ENCODE results near the gene GYG2. TPM values are rescaled to one million over a fixed set of nuclear protein-coding genes. Genes with fewer than 3 reads are reported as not detected.

The GYG2 gene
- total RNA-seq (2022; extraction: Qiagen RNA extraction; ENCODE audit: low read depth), result 3.5 to 5.4 TPM (median 4.4 TPM) in 5 replicates

DNA sequence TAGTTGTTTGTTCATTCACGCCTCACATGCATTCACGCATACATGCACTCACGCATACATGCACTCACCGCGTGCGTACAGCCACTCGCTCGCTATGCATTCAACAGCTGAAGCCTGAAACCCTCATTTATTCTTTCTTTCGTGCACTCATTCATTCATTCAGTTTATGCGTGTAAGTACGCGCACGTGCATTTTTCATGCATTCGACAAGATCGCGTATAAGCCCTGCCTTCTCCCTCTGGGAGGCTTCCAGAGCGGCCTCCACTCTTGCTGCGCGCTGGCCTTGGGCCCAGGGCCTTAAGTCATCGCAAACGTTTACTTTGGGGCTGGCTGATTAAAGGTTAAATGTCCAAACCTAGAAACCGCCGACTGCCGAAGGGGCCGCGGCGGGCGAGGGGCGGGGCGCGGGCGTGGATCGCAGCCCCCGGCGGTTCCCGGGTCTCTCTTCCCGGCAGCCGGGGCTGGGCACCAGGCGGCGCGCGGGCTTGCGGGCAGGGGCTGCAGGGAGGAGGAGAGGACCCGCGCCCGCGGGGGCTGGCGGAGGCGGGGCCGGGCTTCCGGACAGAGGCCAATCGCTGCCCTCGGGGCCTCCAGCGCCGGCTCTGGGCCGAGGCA is at the start of gene GYG2:
Gene GYG2 (plus strand): TSS at position 587 of the 615 bp plus-strand sequence. CDS start 1,259 bp downstream, outside the sequence.

DNA sequence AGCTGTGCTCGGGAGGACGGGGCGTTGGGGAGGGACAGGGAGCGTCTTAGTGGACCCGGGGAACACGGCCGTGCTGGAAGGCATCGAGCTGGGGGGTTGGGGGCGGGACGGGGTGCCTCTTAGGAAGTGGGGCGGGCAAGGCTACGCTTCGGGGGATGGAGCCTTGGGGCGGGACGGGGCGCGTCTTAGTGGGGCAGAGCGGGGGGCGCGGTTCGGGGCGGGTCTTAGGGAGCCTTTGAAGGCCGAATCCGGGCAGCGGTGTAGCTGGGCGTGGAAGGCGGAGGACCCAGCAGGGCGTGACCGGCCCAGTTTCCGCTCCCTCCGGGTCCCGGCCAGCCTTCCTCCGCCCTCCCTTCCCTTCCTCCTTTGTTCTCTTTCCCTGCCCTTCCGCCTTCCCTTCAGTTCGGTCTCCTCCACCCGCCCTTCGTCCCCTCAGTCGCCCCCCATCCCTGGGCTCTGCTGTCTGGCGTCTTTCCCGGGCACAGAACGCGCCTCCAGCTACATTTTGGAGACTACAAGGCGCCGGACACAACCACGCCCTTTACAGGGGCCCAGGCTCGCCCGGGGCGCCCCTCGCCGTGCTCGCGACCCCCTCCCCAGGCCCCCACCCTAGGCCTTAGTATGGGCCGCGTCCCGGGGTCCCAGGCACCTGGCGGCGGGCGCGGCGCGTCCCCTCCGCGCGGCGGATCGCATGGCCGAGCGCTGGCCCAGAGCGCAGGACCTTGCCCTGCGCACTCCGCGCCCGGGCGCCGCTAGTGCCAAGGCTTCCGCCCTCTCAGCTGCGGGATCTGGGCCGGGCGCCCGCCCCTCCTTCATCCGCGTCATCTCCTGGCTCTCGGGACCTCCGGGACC is 100.1 kb downstream of the GYG2 start, which contains the start of gene ARSD:
Gene ARSD (minus strand): TSS at position 757 of the 852 bp plus-strand sequence. CDS start 64 bp downstream, at position 693.

Other genes starting within 250 kb of the GYG2 start
- 245 to 271 TPM (median 264 TPM) in 5 replicates for gene CD99, start 137.6 kb upstream of the GYG2 start, total RNA-seq (2022; extraction: Qiagen RNA extraction; ENCODE audit: low read depth)
- not detected in 5 replicates for gene XG, start 76.9 kb upstream of the GYG2 start, total RNA-seq (2022; extraction: Qiagen RNA extraction; ENCODE audit: low read depth)
- gene ARSD, start 100.4 kb downstream of the GYG2 start, total RNA-seq (2022; extraction: Qiagen RNA extraction; ENCODE audit: low read depth), result 10.5 to 13.1 TPM (median 11.7 TPM) in 5 replicates
- gene ARSH, start 177.6 kb downstream of the GYG2 start, total RNA-seq (2022; extraction: Qiagen RNA extraction; ENCODE audit: low read depth), result not detected in 5 replicates
- not detected in 5 replicates for gene ARSF, start 212.5 kb downstream of the GYG2 start, total RNA-seq (2022; extraction: Qiagen RNA extraction; ENCODE audit: low read depth)

Data from A549 treated with CpdA at 1 μM for 4 hours (cell line).